ENCODE measurements around the gene IDH3B.
A peak's percentile ranks its signal among the peaks of the same experiment; 100 is the strongest.
"Not testable (repeated sequence)": the region's sequence is repeated elsewhere in the genome, so short reads cannot be mapped to it uniquely, and the experiment has no call there.

The IDH3B gene

GRCh38 chr20:2695984-2696525 lies 32.0 kb upstream of the IDH3B start:
- H3K79me1 ChIP-seq (replicated peaks; ENCODE audit: low read length, poor library complexity, severe bottlenecking); H2BK12ac ChIP-seq (ENCODE audit: low read length in 2 of 2); H3K14ac ChIP-seq (ENCODE audit: low read length in 2 of 2); H3K9ac ChIP-seq (ENCODE audit: low read length); H2AFZ ChIP-seq (ENCODE audit: low read depth, low read length); H2AK5ac ChIP-seq (ENCODE audit: low read length, severe bottlenecking); H4K8ac ChIP-seq (ENCODE audit: low read length); H3K4me3 ChIP-seq (ENCODE audit: insufficient read depth in 1 of 2, low read depth in 1 of 2, low read length in 2 of 2); H3K23ac ChIP-seq (ENCODE audit: low read length in 2 of 2); H3K4me2 ChIP-seq (ENCODE audit: low read length, poor library complexity, severe bottlenecking); H2BK120ac ChIP-seq (ENCODE audit: low read depth, low read length); H3K18ac ChIP-seq (ENCODE audit: low read depth in 1 of 2, low read length in 2 of 2); DNase-seq; H3K27ac ChIP-seq (ENCODE audit: low read length, poor library complexity, severe bottlenecking); H3K36me3 ChIP-seq (ENCODE audit: control insufficient read depth in 1 of 2, insufficient read depth in 2 of 2, low read depth in 1 of 2, low read length in 2 of 2); H4K91ac ChIP-seq (ENCODE audit: low read length); H2BK15ac ChIP-seq (ENCODE audit: low read depth, poor library complexity, severe bottlenecking); H3K9me3 ChIP-seq (ENCODE audit: control insufficient read depth, low read length); H3K4ac ChIP-seq (ENCODE audit: low read depth in 1 of 2, low read length in 2 of 2); H2BK5ac ChIP-seq (ENCODE audit: low read depth, low read length, poor library complexity, severe bottlenecking): not testable (repeated sequence)
- Histone ChIP-seq H3K27me3 (ENCODE audit: control insufficient read depth in 1 of 2, insufficient read depth in 1 of 2, low read length in 2 of 2) (peaks cover 83 to 86% of the 10 kb centered on the region in 2 experiments), H3K4me1 (ENCODE audit: control insufficient read depth, insufficient read depth, low read depth, low read length) (peaks cover 10% of the 10 kb centered on the region)
- 90% methylated on average over 7 of the region's 12 CpGs for WGBS

- Histone ChIP-seq H3K9me3 (ENCODE audit: control insufficient read depth, low read length) (no peaks in the 10 kb centered on the region), H3K18ac (ENCODE audit: low read depth in 1 of 2, low read length in 2 of 2) (no peak overlapping the region), H2BK120ac (ENCODE audit: low read depth, low read length) (no peak overlapping the region), H4K91ac (ENCODE audit: low read length) (no peak overlapping the region), H3K4me2 (ENCODE audit: low read length, poor library complexity, severe bottlenecking) (no peak overlapping the region), H3K14ac (ENCODE audit: low read length in 2 of 2) (no peak overlapping the region), H3K9ac (ENCODE audit: low read length) (no peak overlapping the region), H2AFZ (ENCODE audit: low read depth, low read length) (no peak overlapping the region), H2BK15ac (ENCODE audit: low read depth, poor library complexity, severe bottlenecking) (no peak overlapping the region), H3K4ac (ENCODE audit: low read depth in 1 of 2, low read length in 2 of 2) (no peak overlapping the region), H3K23ac (ENCODE audit: low read length in 2 of 2) (no peak overlapping the region), H2AK5ac (ENCODE audit: low read length, severe bottlenecking) (no peak overlapping the region), H3K79me1 (replicated peaks; ENCODE audit: low read length, poor library complexity, severe bottlenecking) (no peaks in the 10 kb centered on the region), H2BK12ac (ENCODE audit: low read length in 2 of 2) (no peak overlapping the region), H4K8ac (ENCODE audit: low read length) (no peak overlapping the region), H3K27ac (ENCODE audit: low read length, poor library complexity, severe bottlenecking) (no peak overlapping the region), H3K4me3 (ENCODE audit: insufficient read depth in 1 of 2, low read depth in 1 of 2, low read length in 2 of 2) (no peak overlapping the region), H3K27me3 (ENCODE audit: control insufficient read depth in 1 of 2, insufficient read depth in 1 of 2, low read length in 2 of 2) (peaks cover 83 to 85% of the 10 kb centered on the region in 2 experiments), H3K36me3 (ENCODE audit: control insufficient read depth in 1 of 2, insufficient read depth in 2 of 2, low read depth in 1 of 2, low read length in 2 of 2) (no peaks in the 10 kb centered on the region), H3K4me1 (ENCODE audit: control insufficient read depth, insufficient read depth, low read depth, low read length) (peaks cover 10% of the 10 kb centered on the region), H2BK5ac (ENCODE audit: low read depth, low read length, poor library complexity, severe bottlenecking) (no peak overlapping the region)
- 48% methylated on average over 13 of the region's 13 CpGs for WGBS
- DNase-seq = no peak
Observed at GRCh38 chr20:2695206-2695983, 31.4 kb upstream of the IDH3B start.

- Histone ChIP-seq H3K9me3 (ENCODE audit: control insufficient read depth, low read length) (no peaks in the 10 kb centered on the region), H3K14ac (ENCODE audit: low read length in 2 of 2) (no peak overlapping the region), H4K91ac (ENCODE audit: low read length) (no peak overlapping the region), H3K9ac (ENCODE audit: low read length) (no peak overlapping the region), H3K23ac (ENCODE audit: low read length in 2 of 2) (peak overlapping the region in 1 of 2 experiments; percentile 17), H2BK120ac (ENCODE audit: low read depth, low read length) (no peak overlapping the region), H2BK15ac (ENCODE audit: low read depth, poor library complexity, severe bottlenecking) (no peak overlapping the region), H2AK5ac (ENCODE audit: low read length, severe bottlenecking) (no peak overlapping the region), H3K79me1 (replicated peaks; ENCODE audit: low read length, poor library complexity, severe bottlenecking) (no peaks in the 10 kb centered on the region), H3K18ac (ENCODE audit: low read depth in 1 of 2, low read length in 2 of 2) (no peak overlapping the region), H2BK12ac (ENCODE audit: low read length in 2 of 2) (no peak overlapping the region), H3K4ac (ENCODE audit: low read depth in 1 of 2, low read length in 2 of 2) (no peak overlapping the region), H4K8ac (ENCODE audit: low read length) (no peak overlapping the region), H3K36me3 (ENCODE audit: control insufficient read depth in 1 of 2, insufficient read depth in 2 of 2, low read depth in 1 of 2, low read length in 2 of 2) (no peaks in the 10 kb centered on the region), H2AFZ (ENCODE audit: low read depth, low read length) (no peak overlapping the region), H3K4me2 (ENCODE audit: low read length, poor library complexity, severe bottlenecking) (no peak overlapping the region), H3K27ac (ENCODE audit: low read length, poor library complexity, severe bottlenecking) (no peak overlapping the region), H3K4me1 (ENCODE audit: control insufficient read depth, insufficient read depth, low read depth, low read length) (peaks cover 10% of the 10 kb centered on the region), H3K4me3 (ENCODE audit: insufficient read depth in 1 of 2, low read depth in 1 of 2, low read length in 2 of 2) (no peak overlapping the region), H3K27me3 (ENCODE audit: control insufficient read depth in 1 of 2, insufficient read depth in 1 of 2, low read length in 2 of 2) (peaks cover 83 to 85% of the 10 kb centered on the region in 2 experiments), H2BK5ac (ENCODE audit: low read depth, low read length, poor library complexity, severe bottlenecking) (no peak overlapping the region)
- no peak for DNase-seq
- 8% methylated on average over 1 of the region's 13 CpGs for WGBS
Observed at GRCh38 chr20:2694519-2694918, 30.5 kb upstream of the IDH3B start.

GRCh38 chr20:2694008-2694471 lies 30.0 kb upstream of the IDH3B start:
- peak overlapping the region in 1 of 2 experiments; percentile 80 for H3K23ac ChIP-seq (ENCODE audit: low read length in 2 of 2)
- H2BK15ac ChIP-seq (ENCODE audit: low read depth, poor library complexity, severe bottlenecking) = no peak overlapping the region
- no peak overlapping the region for H2BK5ac ChIP-seq (ENCODE audit: low read depth, low read length, poor library complexity, severe bottlenecking)
- H3K14ac ChIP-seq (ENCODE audit: low read length in 2 of 2) = no peak overlapping the region
- WGBS = 5% methylated on average over 15 of the region's 23 CpGs
- H2BK120ac ChIP-seq (ENCODE audit: low read depth, low read length) = no peak overlapping the region
- H3K4me2 ChIP-seq (ENCODE audit: low read length, poor library complexity, severe bottlenecking) = no peak overlapping the region
- no peaks in the 10 kb centered on the region for H3K9me3 ChIP-seq (ENCODE audit: control insufficient read depth, low read length)
- H3K4me1 ChIP-seq (ENCODE audit: control insufficient read depth, insufficient read depth, low read depth, low read length) = peaks cover 10% of the 10 kb centered on the region
- no peak overlapping the region for H3K27ac ChIP-seq (ENCODE audit: low read length, poor library complexity, severe bottlenecking)
- DNase-seq = no peak
- no peak overlapping the region for H4K8ac ChIP-seq (ENCODE audit: low read length)
- no peak overlapping the region for H2AFZ ChIP-seq (ENCODE audit: low read depth, low read length)
- H3K79me1 ChIP-seq (replicated peaks; ENCODE audit: low read length, poor library complexity, severe bottlenecking) = no peaks in the 10 kb centered on the region
- H3K18ac ChIP-seq (ENCODE audit: low read depth in 1 of 2, low read length in 2 of 2) = no peak overlapping the region
- H4K91ac ChIP-seq (ENCODE audit: low read length) = no peak overlapping the region
- no peak overlapping the region for H2BK12ac ChIP-seq (ENCODE audit: low read length in 2 of 2)
- H3K27me3 ChIP-seq (ENCODE audit: control insufficient read depth in 1 of 2, insufficient read depth in 1 of 2, low read length in 2 of 2) = peaks cover 83 to 85% of the 10 kb centered on the region in 2 experiments
- no peaks in the 10 kb centered on the region for H3K36me3 ChIP-seq (ENCODE audit: control insufficient read depth in 1 of 2, insufficient read depth in 2 of 2, low read depth in 1 of 2, low read length in 2 of 2)
- no peak overlapping the region for H3K4ac ChIP-seq (ENCODE audit: low read depth in 1 of 2, low read length in 2 of 2)
- no peak overlapping the region for H3K9ac ChIP-seq (ENCODE audit: low read length)
- H2AK5ac ChIP-seq (ENCODE audit: low read length, severe bottlenecking) = no peak overlapping the region
- no peak overlapping the region for H3K4me3 ChIP-seq (ENCODE audit: insufficient read depth in 1 of 2, low read depth in 1 of 2, low read length in 2 of 2)

All from mesenchymal stem cell (in vitro differentiated cells and primary cell).